NCI-H2227 (cell line): ENCODE results near the gene ADAMTSL2.

ENCODE experiments used
- DNase-seq: peaks from one replicate; lab custom pipeline; 2025; ENCODE audit not compliant: unreplicated experiment; lab: John Stamatoyannopoulos, UW

The ADAMTSL2 gene

DNA sequence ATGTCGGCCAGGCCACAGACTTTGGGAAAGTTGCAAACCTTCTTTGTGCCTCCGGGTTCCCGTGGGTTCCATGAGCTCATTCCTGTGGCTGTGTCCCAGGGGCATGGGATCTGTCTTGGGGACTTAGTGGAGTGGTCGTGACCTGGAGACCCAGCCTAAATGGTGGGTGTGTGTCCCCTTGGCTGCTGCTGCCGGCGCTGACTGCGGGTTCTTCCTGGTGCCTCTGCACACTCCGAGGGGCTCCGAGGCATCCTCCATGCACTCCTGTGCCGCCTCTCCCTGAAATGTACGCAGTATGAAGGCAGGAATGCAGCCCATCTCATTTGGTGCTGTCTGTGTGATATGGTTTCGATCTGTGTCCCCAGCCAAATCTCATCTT, 34.6 kb upstream of the ADAMTSL2 start:
- no peak for DNase-seq

- no peak for DNase-seq
Measured at GRCh38 chr9:133502112-133502511, 32.4 kb upstream of the ADAMTSL2 start.

DNA sequence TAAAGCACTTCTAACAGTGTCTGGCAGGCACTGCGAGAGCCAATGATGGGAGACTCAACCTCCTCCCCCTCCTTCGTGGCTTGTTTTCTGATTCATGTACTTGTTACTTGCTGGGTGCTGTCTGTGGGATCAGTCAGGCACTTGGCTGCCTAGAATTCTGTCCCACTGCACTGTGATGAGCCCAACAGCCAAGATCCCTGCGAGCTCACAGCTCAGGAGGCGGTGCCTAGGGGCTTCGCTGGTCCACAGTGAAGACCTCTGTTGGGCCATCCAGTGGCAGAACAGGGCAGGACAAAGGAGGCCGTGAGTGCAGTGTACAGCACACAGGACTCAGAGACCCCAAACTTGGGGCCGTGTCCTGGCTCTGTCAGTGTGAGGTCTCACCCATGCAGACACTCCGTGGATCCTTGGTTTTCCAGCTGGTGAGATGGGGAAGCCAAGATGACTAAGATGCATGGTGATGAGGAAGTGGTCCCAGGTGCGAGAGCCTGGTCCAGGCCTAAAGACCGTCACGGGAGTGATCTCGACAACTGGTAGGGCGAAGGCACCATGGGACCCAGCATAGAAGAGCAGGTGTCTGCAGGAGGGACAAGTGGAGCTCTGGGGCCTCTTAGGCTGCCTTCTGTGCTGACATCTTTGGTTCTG, 29.2 kb upstream of the ADAMTSL2 start:
- no peak for DNase-seq

GRCh38 chr9:133505901-133506652, 28.4 kb upstream of the ADAMTSL2 start:
- no peak for DNase-seq

GRCh38 chr9:133506653-133507038, 27.9 kb upstream of the ADAMTSL2 start:
- DNase-seq = no peak

- DNase-seq = no peak
Measured at GRCh38 chr9:133507246-133507965, 27.1 kb upstream of the ADAMTSL2 start.

GRCh38 chr9:133508046-133508445, 26.5 kb upstream of the ADAMTSL2 start:
- DNase-seq = no peak

DNA sequence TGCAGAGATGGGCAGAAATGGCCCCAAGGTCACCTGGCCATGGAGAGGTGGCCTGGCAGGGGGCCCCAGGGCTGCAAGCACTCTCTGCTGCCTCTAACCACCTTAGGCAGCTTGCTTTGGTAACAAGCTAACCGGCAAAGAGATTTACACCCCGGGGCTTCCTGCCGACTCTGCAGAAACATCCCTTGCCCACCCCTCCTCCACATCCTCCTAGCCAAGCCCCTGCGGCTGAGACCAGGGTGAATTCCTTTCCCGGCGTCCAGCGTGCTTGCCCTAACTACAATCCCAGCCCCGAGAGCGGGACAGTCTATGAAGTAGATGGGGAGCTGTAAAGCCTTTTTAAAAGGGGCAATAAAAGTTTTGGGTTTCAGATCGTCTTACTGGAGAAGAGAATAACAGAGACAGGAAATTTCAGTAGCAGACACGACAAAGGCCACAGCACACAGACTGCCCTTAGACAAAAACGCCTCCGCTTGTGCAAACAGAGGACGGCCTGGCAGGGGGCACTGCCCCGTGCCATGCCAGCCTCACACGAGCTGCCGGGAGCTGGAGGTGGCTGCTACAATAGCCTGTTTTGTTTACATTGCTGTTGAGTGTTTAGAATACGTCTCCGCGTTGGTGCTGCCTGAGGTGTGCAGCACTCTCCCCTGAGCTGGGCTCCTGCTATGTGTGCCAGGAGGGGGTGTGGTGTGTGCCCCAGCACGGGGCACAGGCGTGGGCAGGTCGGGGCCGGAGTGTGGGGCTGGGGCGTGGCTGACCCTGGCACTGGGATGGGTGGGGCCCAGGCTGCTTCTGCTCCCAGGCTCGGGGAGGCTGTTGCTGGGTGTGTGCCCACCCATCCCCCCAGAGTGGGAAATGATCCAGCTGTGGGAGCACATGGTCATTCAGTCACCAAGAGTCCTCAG, 25.1 kb upstream of the ADAMTSL2 start:
- peak; percentile 29 for DNase-seq

DNA sequence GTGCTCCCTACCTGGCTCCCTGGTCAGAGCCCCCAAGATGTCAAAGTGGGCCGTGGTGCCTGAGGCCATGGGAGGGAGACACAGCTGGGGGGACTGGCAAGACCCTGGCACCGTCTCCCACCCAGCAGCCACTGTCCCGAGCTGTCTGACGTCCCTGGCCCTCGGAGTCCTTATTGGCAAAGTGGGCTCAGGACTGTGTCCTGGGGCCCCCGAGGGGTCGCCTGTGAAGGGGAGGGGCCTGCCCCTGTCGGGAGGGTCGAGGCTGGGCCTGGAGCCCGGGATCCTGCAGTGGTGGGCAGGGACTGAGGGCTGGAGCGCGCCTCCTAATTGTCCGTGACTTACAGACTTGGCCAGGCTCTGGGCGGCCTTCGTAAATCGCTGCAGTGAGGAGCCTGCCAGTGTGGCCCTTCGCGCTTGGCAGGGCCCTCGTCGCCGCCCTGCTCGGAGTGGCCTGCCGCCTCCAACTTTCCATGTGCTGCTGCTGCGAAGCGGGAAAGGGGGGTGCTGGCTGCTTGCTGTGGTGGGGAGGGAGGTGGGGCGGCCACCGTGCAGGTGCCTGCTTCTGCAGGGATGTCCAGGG, 23.5 kb upstream of the ADAMTSL2 start:
- DNase-seq = no peak

GRCh38 chr9:133511607-133512006, 22.9 kb upstream of the ADAMTSL2 start:
- DNase-seq = no peak

DNA sequence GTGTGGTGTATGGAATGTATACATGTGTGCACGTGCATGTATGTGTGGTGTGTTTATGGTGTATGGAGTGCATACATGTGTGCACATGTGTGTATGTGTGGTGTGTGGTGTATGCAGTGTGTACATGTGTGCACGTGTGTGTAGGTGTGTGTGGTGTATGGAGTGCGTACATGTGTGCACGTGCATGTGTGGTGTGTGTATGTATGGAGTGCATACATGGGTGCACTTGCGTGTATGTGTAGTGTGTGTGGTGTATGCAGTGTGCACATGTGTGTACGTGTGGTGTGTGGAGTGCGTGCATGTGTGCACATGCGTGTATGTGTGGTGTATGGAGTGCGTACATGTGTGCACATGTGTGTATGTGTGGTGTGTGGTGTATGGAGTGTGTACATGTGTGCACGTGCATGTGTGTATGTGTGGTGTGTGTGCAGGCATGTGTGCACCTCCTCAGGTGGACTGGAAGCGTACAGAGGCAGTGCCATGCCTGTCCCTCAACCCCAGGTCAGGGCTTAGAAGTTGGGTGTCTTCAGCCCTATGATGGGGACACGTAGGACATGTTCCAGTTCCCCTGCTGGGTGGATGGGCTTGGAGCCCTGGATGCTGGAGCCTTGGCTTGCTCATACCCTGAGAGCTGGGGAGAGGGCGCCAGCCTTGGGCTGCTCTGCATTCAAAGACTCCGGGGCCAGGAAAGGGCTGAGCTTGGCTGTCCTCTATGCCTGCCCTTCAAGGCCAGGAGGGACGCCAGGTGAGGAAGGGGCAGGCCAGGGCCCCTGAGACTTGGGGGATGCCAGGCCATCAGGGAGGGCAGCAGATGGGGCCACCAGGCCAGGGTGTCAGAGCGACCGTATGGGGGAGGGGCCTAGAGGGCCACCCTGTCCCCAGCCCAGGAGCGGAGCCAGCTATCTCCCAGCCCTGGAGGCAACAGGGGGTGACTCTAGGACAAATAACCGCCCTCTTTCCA, 22.0 kb upstream of the ADAMTSL2 start:
- no peak for DNase-seq

- DNase-seq = no peak
Measured at GRCh38 chr9:133513214-133514100, 21.0 kb upstream of the ADAMTSL2 start.

- no peak for DNase-seq
Measured at GRCh38 chr9:133514460-133515239, 19.9 kb upstream of the ADAMTSL2 start.

DNA sequence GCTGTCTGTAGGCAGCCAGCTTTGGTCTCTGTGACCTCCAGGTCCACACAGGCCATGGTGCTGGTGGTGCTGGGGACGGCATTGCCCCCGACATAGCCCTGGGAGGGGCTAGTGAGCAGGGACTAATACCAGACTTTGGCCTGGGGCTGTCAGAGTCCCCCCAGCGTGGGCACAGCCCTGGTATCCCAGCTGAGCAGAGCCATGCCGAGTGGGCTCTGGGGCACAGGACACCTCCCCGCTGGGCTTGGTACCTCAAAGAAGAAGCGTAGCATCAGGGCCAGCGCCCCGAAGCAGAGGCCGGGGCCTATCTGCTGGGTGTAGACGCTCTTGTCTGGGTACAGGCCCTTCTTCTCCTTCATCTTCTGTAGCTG, 19.3 kb upstream of the ADAMTSL2 start:
- DNase-seq = no peak

- DNase-seq = no peak
Measured at GRCh38 chr9:133515615-133516255, 18.8 kb upstream of the ADAMTSL2 start.

DNA sequence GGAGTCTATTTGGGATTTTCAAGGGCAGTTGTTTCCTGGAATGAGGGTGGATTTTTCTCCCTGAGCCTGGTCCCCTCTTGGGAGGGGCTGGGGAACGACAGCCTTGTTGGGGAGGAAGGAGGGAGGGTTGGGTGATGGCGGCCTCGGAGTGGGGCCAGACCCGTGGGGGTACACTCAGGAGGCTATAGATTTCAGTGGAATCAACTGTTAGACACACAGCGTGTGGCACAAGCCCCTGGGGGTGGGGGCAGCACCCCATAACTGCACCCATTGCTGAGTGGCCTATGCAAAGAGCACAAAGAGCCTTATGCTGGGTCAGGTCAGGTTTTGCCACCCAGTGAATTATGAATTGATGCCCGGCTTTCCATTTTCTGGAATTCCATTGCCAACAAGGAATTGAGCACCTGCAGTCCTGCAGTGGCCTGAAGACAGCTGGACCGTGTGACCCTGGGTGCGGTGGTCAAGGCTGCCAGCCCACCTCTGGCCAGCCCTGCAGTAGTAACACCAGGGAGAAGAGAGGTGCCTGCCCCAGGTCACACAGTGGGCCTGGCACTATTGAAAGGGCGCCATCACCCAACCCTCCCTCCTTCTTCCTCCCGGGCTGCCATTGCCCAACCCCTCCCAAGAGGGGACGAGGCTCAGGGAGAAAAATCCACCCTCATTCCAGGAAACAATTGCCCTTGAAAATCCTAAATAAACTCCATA, 18.1 kb upstream of the ADAMTSL2 start:
- DNase-seq = no peak

GRCh38 chr9:133516961-133517350, 17.5 kb upstream of the ADAMTSL2 start:
- no peak for DNase-seq
